GM12878 (cell line): ENCODE measurements around the gene SIVA1. TPM values are rescaled to one million over a fixed set of nuclear protein-coding genes. Genes with fewer than 3 reads are reported as not detected.

Source experiments
- ATAC-seq: fragments of 200-7000 bp; cut with Tn5 transposase; 3 replicates; pipeline ENCODE4 v1.9.1; 2020; ENCODE audit warnings: mild to moderate bottlenecking, moderate library complexity
- BruUV-seq: library from RNA; stranded (reverse); fragments of 400-500 nt; replicated peaks from 2 replicates; lab custom pipeline; 2021; lab: Mats Ljungman, UMichigan
- CTCF ChIA-PET: fragments of 300-600 bp; sonication (Branson Sonifier 250); formaldehyde crosslinking; extraction: SDS; loops from one replicate; lab custom pipeline; 2021; ENCODE audit warnings: inconsistent platforms; lab: Yijun Ruan, JAX
- POLR2A ChIA-PET: fragments of 350-600 bp; formaldehyde crosslinking; extraction: SDS; loops from one replicate; lab custom pipeline; 2021; ENCODE audit warnings: inconsistent platforms; lab: Charles Lee
- RAD21 ChIA-PET: fragments of 300-600 bp; sonication (Branson Sonifier 250); formaldehyde crosslinking; loops from one replicate; lab custom pipeline; 2023; ENCODE audit warnings: antibody characterized with exemption; ENCODE audit not compliant: unreplicated experiment; lab: Charles Lee
- SMC1A ChIA-PET: fragments of 300-600 bp; sonication (Branson Sonifier 250); formaldehyde crosslinking; loops from one replicate; lab custom pipeline; 2023; ENCODE audit not compliant: unreplicated experiment, uncharacterized antibody; lab: Charles Lee
- DNase-seq: peaks from one replicate; pipeline ENCODE4 v3.0.0-alpha.2; 2011; ENCODE audit warnings: low read depth, low spot score
- FAIRE-seq: peaks from 3 replicates; lab custom pipeline; 2011; peaks lifted over from hg19 to GRCh38; lab: Jason Lieb, UNC
- H2AFZ ChIP-seq: 2 replicates; pipeline ENCODE4 v1.6.0; 2011; ENCODE audit warnings: low read depth, low read length, control low read depth; ENCODE audit not compliant: control insufficient read depth
- H3K27ac ChIP-seq: 2 replicates; pipeline ENCODE4 v1.5.1; 2011; ENCODE audit warnings: control low read depth; ENCODE audit not compliant: control insufficient read depth, insufficient read depth
- H3K27me3 ChIP-seq, 2 experiments: replicated peaks in 1 of 2; 2 replicates each; pipeline versions ENCODE4 v1.6.0 to v1.6.1; 2011; ENCODE audit warnings: low read length in 1 of 2; ENCODE audit not compliant: control insufficient read depth in 2 of 2, insufficient read depth in 2 of 2
- H3K36me3 ChIP-seq, 2 experiments: 2 replicates each; pipeline ENCODE4 v1.5.1; 2011; ENCODE audit warnings: low read length in 1 of 2; ENCODE audit not compliant: control insufficient read depth in 2 of 2, insufficient read depth in 2 of 2
- H3K4me1 ChIP-seq: 2 replicates; pipeline ENCODE4 v1.6.1; 2011; ENCODE audit warnings: mild to moderate bottlenecking, low read length, moderate library complexity, mixed read lengths; ENCODE audit not compliant: control insufficient read depth, insufficient read depth
- H3K4me2 ChIP-seq: 2 replicates; pipeline ENCODE4 v1.6.0; 2011; ENCODE audit warnings: control low read depth; ENCODE audit not compliant: control insufficient read depth, insufficient read depth
- H3K4me3 ChIP-seq: fragments of 200-600 bp; sonication (generic); 2 replicates; pipeline ENCODE4 v1.5.1; 2016
- H3K79me2 ChIP-seq: 2 replicates; pipeline ENCODE4 v1.6.0; 2011; ENCODE audit warnings: low read length; ENCODE audit not compliant: control insufficient read depth, insufficient read depth
- H3K9ac ChIP-seq: 2 replicates; pipeline ENCODE4 v1.8.0; 2011; ENCODE audit warnings: low read length, control low read depth, mixed read lengths; ENCODE audit not compliant: control insufficient read depth, insufficient read depth
- H3K9me3 ChIP-seq: replicated peaks from 3 replicates; pipeline ENCODE4 v1.5.1; 2011; ENCODE audit warnings: mild to moderate bottlenecking, low read length; ENCODE audit not compliant: control insufficient read depth, insufficient read depth
- H4K20me1 ChIP-seq: 2 replicates; pipeline ENCODE4 v1.6.0; 2011; ENCODE audit not compliant: control insufficient read depth, insufficient read depth
- BMI1 ChIP-seq: fragments of 450-650 bp; IDR thresholded peaks from 2 replicates; pipeline ENCODE4 v1.6.1; 2016; ENCODE audit warnings: mild to moderate bottlenecking, moderate library complexity, borderline replicate concordance
- CHD2 ChIP-seq: IDR thresholded peaks from 2 replicates; pipeline ENCODE4 v1.6.1; 2011; ENCODE audit warnings: low read depth, low read length, improper control_type of control experiment, borderline replicate concordance
- CREB1 ChIP-seq: IDR thresholded peaks from 2 replicates; pipeline ENCODE4 v1.6.1; 2012; ENCODE audit warnings: low read depth, mild to moderate bottlenecking, inconsistent platforms
- EGR1 ChIP-seq, 2 experiments: IDR thresholded peaks; 1 replicate in 1 of 2; 2 replicates in 1 of 2; pipeline ENCODE4 v1.6.1; 2011 to 2012; ENCODE audit warnings: low read depth in 2 of 2, low read length in 2 of 2, borderline replicate concordance in 1 of 2, mild to moderate bottlenecking in 1 of 2, moderate library complexity in 1 of 2
- FOXK2 ChIP-seq: fragments of 450-650 bp; IDR thresholded peaks from 2 replicates; pipeline ENCODE4 v1.6.1; 2017; ENCODE audit warnings: mild to moderate bottlenecking, moderate library complexity
- PAX8 ChIP-seq: fragments of 450-650 bp; IDR thresholded peaks from 2 replicates; pipeline ENCODE4 v1.6.1; 2017; ENCODE audit warnings: mild to moderate bottlenecking, moderate library complexity
- PML ChIP-seq: IDR thresholded peaks from 2 replicates; pipeline ENCODE4 v1.6.1; 2012; ENCODE audit warnings: low read length, inconsistent platforms
- ZNF207 ChIP-seq: fragments of 450-650 bp; IDR thresholded peaks from 2 replicates; pipeline ENCODE4 v1.6.1; 2014; ENCODE audit warnings: antibody characterized with exemption, mild to moderate bottlenecking, borderline replicate concordance
- ZNF274 ChIP-seq: IDR thresholded peaks from one replicate; pipeline ENCODE4 v1.8.0; 2011; ENCODE audit not compliant: insufficient read length, insufficient read depth
- WGBS: methylation state at CpG from one replicate; pipeline ENCODE4 v1.1.6; 2016; ENCODE audit warnings: low lambda C conversion rate; ENCODE audit not compliant: insufficient replicate concordance, insufficient coverage; ENCODE audit errors: missing lambda C conversion rate; 5-methylcytosine and 5-hydroxymethylcytosine counted together
- in situ Hi-C: fragments of 300-500 bp; cut with MboI; formaldehyde crosslinking; loops from 9 replicates; pipeline ENCODE4 v1.14.3; 2018; ENCODE audit warnings: mixed read lengths
- intact Hi-C: fragments of 100-400 bp; cut with micrococcal nuclease; formaldehyde crosslinking; loops from one replicate; pipeline ENCODE4 v1.14.2; 2022; ENCODE audit not compliant: unreplicated experiment
- polyA plus RNA-seq, 11 experiments: library from polyadenylated mRNA; depleted of rRNA in 4 of 11; unstranded in 6 of 11; stranded (reverse) in 5 of 11; fragments of >200 nt; fragmentation: Nextera tagmentation in 4 of 11; fragmentation: Illumina TruSeq in 1 of 11; extraction: Ambion mirVana in 4 of 11; extraction: Trizol in 1 of 11; gene quantifications; 1 replicate in 1 of 11; 2 replicates in 10 of 11; pipeline versions ENCODE4 v1.2.1 to v1.2.3, GENCODE V29; 2011 to 2016; ENCODE audit warnings: inconsistent platforms in 2 of 11, missing spikeins in 2 of 11, low read depth in 1 of 11
- total RNA-seq, 4 experiments: library from RNA; depleted of rRNA in 3 of 4; stranded (reverse); fragments of >200 nt in 3 of 4; fragmentation: Illumina TruSeq in 1 of 4; extraction: Trizol in 1 of 4; gene quantifications; 2 replicates each; pipeline versions ENCODE4 v1.2.1 to v1.2.3, GENCODE V29; 2013 to 2021
- TF ChIP-seq, protein P1 (sequence below): fragments of 450-650 bp; IDR thresholded peaks from 2 replicates; pipeline ENCODE4 v1.6.1; 2017; ENCODE audit warnings: mild to moderate bottlenecking, moderate library complexity
- TF ChIP-seq, protein P2 (sequence below): fragments of 450-650 bp; IDR thresholded peaks from 2 replicates; pipeline ENCODE4 v1.6.1; 2017; ENCODE audit warnings: borderline replicate concordance

Gene SIVA1
- total and polyA plus RNA-seq, 10 of the 15 experiments (the other 5 are each of a cell fraction or from before 2014, with no cell fraction given): 4.6 to 282 (median 106) TPM

GRCh38 chr14:104729835-104730181 lies 23.1 kb upstream of the SIVA1 start:
- H3K27me3 ChIP-seq: peaks cover 0 to 1% of the 10 kb centered on the region in 2 experiments; a peak in 1 of 4 replicates
- DNase-seq (no peak), FAIRE-seq (no peak), ATAC-seq (no peak)
- H3K79me2 ChIP-seq: no peaks in the 10 kb centered on the region
- POLR2A ChIA-PET: no interaction called here
- intact Hi-C loops (no loop called here), in situ Hi-C loops (no loop called here)
- BruUV-seq: no TSS peak
- no peaks in the 10 kb centered on the region for H3K9me3 ChIP-seq
- H3K4me3 ChIP-seq: no peak overlapping the region
- H3K4me1 ChIP-seq: no peaks in the 10 kb centered on the region
- H2AFZ ChIP-seq: no peak overlapping the region
- no peak overlapping the region for H3K9ac ChIP-seq
- WGBS: 43% methylated on average over 5 of the region's 16 CpGs
- TF ChIP-seq ZNF274 (no peak), ZNF207 (no peak), PAX8 (no peak), BMI1 (no peak), CREB1 (no peak)
- no peaks in the 10 kb centered on the region for H3K36me3 ChIP-seq
- RAD21 ChIA-PET: no interaction called here
- no peaks in the 10 kb centered on the region for H4K20me1 ChIP-seq
- SMC1A ChIA-PET: no interaction called here
- no peak overlapping the region for H3K4me2 ChIP-seq
- H3K27ac ChIP-seq: no peak overlapping the region
- CTCF ChIA-PET: no interaction called here

GRCh38 chr14:104730487-104730886 lies 22.5 kb upstream of the SIVA1 start:
- ATAC-seq: no peak
- no peak for DNase-seq
- no peak overlapping the region for H2AFZ ChIP-seq
- SMC1A ChIA-PET: interaction anchor here (0.6 kb wide), 1 partner anchor 9 kb away, joined by 3 read pairs; no protein-coding TSS in a partner anchor
- intact Hi-C loops: no loop called here
- H3K4me2 ChIP-seq: no peak overlapping the region
- no peak overlapping the region for H3K27ac ChIP-seq
- no peaks in the 10 kb centered on the region for H4K20me1 ChIP-seq
- no peaks in the 10 kb centered on the region for H3K4me1 ChIP-seq
- no peaks in the 10 kb centered on the region for H3K9me3 ChIP-seq
- no peak overlapping the region for H3K9ac ChIP-seq
- no peak overlapping the region for H3K4me3 ChIP-seq
- TF ChIP-seq, protein P1, sequence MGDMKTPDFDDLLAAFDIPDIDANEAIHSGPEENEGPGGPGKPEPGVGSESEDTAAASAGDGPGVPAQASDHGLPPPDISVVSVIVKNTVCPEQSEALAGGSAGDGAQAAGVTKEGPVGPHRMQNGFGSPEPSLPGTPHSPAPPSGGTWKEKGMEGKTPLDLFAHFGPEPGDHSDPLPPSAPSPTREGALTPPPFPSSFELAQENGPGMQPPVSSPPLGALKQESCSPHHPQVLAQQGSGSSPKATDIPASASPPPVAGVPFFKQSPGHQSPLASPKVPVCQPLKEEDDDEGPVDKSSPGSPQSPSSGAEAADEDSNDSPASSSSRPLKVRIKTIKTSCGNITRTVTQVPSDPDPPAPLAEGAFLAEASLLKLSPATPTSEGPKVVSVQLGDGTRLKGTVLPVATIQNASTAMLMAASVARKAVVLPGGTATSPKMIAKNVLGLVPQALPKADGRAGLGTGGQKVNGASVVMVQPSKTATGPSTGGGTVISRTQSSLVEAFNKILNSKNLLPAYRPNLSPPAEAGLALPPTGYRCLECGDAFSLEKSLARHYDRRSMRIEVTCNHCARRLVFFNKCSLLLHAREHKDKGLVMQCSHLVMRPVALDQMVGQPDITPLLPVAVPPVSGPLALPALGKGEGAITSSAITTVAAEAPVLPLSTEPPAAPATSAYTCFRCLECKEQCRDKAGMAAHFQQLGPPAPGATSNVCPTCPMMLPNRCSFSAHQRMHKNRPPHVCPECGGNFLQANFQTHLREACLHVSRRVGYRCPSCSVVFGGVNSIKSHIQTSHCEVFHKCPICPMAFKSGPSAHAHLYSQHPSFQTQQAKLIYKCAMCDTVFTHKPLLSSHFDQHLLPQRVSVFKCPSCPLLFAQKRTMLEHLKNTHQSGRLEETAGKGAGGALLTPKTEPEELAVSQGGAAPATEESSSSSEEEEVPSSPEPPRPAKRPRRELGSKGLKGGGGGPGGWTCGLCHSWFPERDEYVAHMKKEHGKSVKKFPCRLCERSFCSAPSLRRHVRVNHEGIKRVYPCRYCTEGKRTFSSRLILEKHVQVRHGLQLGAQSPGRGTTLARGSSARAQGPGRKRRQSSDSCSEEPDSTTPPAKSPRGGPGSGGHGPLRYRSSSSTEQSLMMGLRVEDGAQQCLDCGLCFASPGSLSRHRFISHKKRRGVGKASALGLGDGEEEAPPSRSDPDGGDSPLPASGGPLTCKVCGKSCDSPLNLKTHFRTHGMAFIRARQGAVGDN: no peak
- no peak for TF ChIP-seq FOXK2
- TF ChIP-seq, protein P2, sequence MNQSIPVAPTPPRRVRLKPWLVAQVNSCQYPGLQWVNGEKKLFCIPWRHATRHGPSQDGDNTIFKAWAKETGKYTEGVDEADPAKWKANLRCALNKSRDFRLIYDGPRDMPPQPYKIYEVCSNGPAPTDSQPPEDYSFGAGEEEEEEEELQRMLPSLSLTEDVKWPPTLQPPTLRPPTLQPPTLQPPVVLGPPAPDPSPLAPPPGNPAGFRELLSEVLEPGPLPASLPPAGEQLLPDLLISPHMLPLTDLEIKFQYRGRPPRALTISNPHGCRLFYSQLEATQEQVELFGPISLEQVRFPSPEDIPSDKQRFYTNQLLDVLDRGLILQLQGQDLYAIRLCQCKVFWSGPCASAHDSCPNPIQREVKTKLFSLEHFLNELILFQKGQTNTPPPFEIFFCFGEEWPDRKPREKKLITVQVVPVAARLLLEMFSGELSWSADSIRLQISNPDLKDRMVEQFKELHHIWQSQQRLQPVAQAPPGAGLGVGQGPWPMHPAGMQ: no peak
- TF ChIP-seq PML: no peak
- TF ChIP-seq CHD2: no peak
- TF ChIP-seq EGR1 (IDR thresholded peaks at IDR 0.05; ENCODE audit: borderline replicate concordance in 1 of 2, low read depth in 2 of 2, low read length in 2 of 2): no peak
- TF ChIP-seq, all 136 proteins: peak for 0
- CTCF ChIA-PET: no interaction called here
- in situ Hi-C loops: no loop called here
- no peaks in the 10 kb centered on the region for H3K79me2 ChIP-seq
- RAD21 ChIA-PET: no interaction called here
- BruUV-seq: no TSS peak
- FAIRE-seq: no peak
- no peaks in the 10 kb centered on the region; a peak in 1 of 4 replicates for H3K27me3 ChIP-seq
- POLR2A ChIA-PET: interaction anchor here (0.7 kb wide), 1 partner anchor 61 kb away, joined by 3 read pairs; no protein-coding TSS in a partner anchor
- no peaks in the 10 kb centered on the region for H3K36me3 ChIP-seq
- 44% methylated on average over 5 of the region's 5 CpGs for WGBS
